NCI-H446 (cell line): Measurements from ENCODE around the gene NEMP1.
"Not testable (repeated sequence)": the region's sequence is repeated elsewhere in the genome, so short reads cannot be mapped to it uniquely, and the experiment has no call there.

ENCODE experiments used
- DNase-seq, 2 experiments: peaks; one replicate each; lab custom pipeline; 2025; lab: John Stamatoyannopoulos, UW

The NEMP1 gene, protein sequence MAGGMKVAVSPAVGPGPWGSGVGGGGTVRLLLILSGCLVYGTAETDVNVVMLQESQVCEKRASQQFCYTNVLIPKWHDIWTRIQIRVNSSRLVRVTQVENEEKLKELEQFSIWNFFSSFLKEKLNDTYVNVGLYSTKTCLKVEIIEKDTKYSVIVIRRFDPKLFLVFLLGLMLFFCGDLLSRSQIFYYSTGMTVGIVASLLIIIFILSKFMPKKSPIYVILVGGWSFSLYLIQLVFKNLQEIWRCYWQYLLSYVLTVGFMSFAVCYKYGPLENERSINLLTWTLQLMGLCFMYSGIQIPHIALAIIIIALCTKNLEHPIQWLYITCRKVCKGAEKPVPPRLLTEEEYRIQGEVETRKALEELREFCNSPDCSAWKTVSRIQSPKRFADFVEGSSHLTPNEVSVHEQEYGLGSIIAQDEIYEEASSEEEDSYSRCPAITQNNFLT

DNA sequence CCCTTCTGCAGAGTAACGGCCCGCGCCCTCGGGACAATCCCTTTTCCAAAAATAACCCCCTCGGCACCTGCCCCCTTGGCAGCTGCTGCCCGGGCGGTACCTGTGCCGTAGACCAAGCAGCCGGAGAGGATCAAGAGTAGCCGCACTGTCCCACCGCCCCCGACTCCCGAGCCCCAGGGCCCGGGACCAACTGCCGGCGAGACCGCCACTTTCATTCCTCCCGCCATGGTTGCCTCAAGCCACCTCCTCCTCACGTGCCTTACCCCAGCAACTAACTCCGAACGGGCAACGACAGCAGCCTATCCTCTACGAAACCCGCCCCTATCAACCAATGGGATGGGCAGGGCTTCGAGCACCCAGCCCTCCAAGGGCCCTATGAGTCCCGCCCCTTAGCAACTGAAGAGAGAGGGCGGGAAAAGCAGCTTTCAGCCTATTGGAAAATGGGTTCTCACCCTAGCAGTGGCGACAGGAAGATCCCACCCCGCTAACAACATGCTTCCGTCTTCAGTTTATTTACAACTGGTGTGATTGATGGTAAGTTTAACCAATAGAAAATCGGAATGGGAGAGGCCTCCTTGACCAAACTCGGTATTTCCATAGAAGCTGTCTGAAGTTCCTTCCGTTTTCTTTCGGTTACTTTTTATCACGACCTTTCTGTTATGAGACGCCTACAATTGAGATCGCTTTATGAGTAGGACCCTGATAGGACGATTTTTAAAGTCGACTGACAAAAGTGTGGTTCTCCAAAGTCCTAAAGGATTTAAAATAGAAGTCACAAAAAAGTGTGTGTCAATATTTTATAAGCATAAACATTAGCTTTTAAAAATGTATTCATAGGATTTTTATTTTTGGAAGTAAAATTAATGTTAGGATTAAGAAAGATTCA is at the start of gene NEMP1:
Gene NEMP1, minus strand, starts transcription at position 273 of the 886 bp plus-strand sequence. Its CDS starts 46 bp downstream, at position 227.
- peak; percentile 99 for DNase-seq

DNA sequence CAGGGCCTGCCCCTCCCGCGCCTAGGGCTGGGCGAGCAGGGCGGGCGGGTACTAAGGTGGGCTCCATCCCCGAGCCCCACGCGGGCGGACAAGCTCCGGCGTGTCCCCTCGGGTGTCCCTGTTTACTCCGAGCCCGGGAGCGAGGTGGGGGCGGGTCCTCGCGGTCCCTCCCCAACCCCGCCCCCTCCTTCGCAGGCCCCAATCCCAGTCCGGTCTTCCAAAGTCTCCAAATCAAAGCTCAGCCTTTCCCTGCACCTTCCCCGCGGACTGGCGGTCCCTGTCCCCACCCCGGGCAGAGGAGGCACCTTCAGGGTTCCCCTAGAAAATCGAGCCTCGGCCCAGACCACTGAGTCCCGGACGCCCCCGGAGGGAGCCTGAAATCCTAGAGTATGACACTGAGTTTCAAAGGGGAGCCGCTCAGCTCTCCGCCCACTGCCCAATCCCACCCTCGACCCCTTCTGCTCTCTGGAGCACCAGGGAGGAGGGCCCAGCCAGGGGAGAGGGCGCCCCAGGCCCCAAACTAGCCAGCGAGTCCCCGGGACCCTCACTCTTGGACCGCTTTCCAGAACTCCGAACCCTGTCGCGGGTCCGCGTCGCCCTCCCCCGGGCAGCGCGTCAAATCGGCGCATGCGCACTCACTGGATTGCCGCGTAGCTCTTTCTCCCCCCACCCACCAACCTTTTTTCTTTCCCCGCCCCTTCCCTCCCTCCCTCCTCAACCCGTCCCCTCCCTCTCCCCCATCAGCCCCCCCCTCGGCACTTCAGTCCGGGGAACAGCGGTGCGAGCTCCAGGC is 49.3 kb upstream of the NEMP1 start, which contains the start of gene LRP1:
Gene LRP1, plus strand, starts transcription at position 758 of the 793 bp plus-strand sequence. CDS start 482 bp downstream, outside the sequence.
- peak; percentile 61 to 82 for DNase-seq

GRCh38 chr12:57127101-57127725 is 48.6 kb upstream of the NEMP1 start:
- DNase-seq: no peak

DNA sequence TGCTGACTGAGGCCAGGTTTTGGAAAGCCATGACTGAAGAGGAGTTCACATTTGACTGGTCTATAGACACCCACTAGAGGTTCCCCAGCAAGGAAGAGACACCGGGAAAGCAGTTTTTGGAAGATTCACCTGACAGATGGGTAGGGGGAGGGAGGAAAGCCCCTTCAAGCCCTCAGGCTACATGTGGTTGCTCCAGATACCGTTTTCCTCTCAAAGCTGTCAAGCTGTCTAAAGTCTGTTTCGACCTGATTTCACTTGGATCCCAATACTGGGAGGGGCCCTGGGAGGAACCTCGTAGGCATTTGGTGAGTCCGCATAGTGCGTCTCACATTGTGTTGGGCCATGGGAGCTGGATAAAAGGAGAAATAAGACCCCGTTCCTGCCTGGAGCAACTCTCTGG is 48.0 kb upstream of the NEMP1 start:
- DNase-seq: no peak

DNA sequence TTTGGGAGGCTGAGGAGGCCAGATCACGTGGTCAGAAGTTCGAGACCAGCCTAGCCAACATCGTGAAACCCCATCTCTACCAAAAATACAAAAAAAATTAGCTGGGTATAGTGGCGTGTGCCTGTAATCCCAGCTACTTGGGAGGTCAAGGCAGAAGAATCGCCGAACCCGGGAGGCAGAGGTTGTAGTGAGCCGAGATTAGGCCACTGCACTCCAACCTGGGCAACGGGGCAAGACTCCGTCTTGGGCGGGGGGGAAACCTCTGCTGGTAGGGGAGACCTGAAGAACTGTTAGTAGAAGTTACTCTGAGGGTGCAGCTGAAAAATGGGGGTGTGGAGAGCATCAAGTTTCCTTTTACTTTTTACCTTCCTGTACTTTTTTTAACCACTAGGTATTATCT is 47.5 kb upstream of the NEMP1 start:
- no peak for DNase-seq

DNA sequence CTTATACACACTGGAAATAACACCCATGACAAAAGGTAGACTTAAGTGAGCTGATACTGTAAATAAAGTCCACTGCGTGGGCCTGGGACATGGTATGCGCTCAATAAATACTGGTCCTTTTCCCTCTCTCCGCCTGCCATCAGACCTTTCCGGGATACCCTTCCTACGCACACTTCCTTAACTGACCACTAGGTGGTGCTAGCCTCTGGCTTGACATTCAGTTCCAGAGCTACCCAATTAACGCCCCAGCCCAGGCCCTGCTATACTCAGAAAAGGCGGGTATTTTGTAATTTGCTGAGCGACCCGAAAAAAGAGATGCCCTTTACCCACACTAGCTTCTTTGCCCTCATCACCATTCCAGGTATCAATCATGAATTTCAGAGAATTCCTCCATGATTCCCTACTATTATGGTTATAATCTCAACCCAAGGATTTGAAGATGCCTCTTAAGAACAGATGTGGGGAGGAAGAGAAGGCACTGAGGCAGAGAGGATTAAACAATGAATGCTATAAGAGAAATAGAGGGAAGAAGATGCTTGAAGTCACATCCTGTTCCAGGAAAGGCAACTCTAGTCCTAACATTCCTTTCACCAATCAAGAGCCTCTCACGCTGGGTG is 45.8 kb upstream of the NEMP1 start:
- DNase-seq: peak; percentile 51 to 78

DNA sequence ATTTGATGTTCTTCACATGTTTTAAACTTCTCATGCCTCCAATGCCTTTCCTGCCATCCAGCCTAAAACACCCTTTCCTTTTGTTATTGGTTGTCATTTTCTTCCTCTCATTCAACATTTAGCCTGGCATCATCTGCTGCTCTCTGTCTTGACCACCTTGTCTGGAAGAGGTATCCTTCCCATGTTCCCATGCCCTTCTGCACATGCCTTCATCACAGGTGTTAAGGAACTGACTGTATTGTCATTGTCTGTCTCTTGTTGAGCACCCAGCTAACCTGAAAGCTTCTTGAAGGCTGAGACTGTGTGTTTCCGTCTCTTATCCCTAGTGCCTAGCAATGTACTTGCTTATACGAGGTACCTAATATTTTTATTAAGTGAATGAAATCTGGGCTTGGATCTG is 45.2 kb upstream of the NEMP1 start:
- DNase-seq: no peak

DNA sequence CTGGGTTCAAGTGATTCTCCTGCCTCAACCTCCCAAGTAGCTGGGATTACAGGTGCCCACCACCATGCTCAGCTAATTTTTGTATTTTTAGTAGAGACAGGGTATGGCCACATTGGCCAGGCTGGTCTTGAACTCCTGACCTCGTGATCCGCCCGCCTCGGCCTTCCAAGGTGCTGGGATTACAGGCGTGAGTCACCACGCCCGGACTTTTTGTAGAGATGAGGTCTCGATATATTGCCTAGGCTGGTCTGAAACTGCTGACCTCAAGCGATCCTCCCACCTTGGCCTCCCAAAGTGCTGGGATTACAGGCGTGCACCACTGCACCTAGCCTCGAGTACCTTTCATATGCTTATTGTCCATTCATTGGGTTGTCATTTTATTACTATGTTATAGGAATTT is 42.1 kb upstream of the NEMP1 start:
- DNase-seq: not testable (repeated sequence)

GRCh38 chr12:57119294-57120085 is 40.9 kb upstream of the NEMP1 start:
- DNase-seq: no peak

DNA sequence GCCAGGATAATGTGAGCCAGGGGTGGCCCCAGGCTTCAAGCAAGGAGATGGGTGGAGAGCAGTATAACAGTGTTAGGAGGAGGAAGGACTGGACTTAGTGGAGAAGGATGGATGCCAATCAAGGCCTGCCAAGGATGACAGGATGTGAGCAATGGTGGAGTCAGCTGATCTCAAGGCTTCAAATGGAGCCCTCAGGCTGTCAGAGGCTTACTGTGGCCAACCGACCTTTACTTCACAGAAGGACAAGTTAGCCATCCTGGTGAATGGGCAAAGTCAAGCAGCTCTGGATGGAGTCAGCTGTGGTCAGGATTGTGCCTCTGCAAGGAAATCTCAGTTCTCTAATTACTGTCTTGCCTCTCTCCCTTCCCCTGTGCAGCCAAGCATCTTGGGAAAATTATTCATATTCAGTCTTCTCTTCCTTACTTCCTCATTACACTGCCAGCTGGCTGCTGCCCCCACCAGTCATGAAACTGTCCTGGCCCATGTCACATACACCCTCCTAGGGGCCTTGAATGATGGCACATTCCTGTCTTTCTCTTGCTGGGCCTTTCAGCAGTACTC is 40.2 kb upstream of the NEMP1 start:
- DNase-seq: no peak

DNA sequence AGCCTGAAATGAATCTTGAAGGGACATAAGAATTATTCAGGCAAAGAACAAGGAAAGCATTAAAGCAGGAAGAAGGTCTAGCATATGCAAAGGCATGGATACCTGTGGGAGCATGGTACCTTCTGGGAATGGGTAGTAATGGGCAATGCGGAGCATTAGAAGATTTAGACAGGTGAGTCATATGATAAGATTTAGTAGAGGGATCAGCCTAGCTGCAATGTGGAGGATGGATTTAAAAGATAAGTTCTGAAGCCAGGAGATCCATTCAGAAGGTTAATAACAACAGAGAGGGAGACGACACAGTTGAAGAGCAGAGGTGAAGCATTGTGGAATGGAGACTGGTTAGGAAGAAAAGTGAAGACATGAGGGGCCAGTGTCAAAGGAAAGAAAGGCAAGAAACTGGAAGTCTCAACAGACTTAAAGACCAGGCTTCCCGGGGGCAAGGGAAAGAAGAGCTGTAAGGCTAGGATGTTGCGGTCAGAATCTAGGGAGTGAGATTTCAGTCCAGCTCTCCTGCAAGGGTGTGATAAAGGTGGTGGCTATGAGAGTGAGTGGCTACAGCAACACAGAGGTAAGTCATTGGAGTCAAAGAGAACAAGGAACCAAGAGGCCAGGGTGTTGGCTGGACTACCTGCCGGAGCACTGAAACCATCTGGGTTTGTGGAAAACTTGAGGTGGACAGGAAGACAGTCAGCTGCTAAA is 38.1 kb upstream of the NEMP1 start:
- no peak for DNase-seq

- peak in 1 of 2 experiments; percentile 54 for DNase-seq
Measured at GRCh38 chr12:57112492-57113294, 34.1 kb upstream of the NEMP1 start.

DNA sequence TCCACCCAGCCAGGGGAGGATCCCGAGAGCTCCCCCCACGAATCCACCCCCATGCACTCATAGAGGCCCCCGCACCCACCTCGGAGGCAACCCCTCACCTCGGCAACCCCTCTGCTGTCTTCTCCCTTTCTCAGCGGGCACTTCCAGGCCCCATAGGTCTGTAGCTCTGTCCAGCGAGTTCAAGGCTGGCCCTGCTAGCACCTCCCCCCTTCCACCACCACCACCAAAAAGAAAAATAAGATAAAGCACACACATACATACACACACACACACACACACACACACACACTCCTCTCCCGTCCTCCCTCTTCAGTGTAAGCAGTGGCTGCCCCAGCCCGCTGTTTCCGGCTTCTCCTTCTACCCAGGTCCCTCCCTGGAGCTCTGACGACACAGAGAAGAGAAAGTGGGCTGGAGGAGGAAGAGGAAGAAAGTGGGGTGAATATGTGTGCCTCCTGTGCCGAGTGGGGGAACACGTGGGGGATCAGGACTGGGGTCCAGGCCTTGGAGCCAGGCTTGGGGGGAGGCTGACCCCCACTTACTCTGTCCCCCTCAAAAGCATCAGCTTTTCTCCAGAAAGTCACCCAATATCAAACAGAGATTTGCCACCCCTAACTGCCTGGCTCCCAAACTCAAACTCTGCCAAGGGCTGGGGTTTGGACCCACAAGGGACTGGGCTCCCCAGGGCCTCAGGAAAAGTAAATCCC is 32.6 kb upstream of the NEMP1 start, which contains the start of gene STAT6:
Gene STAT6, minus strand, starts transcription at position 332 of the 704 bp plus-strand sequence. CDS start 3,084 bp downstream, outside the sequence.
- no peak for DNase-seq

GRCh38 chr12:57110104-57111030 is 31.8 kb upstream of the NEMP1 start:
- no peak for DNase-seq

DNA sequence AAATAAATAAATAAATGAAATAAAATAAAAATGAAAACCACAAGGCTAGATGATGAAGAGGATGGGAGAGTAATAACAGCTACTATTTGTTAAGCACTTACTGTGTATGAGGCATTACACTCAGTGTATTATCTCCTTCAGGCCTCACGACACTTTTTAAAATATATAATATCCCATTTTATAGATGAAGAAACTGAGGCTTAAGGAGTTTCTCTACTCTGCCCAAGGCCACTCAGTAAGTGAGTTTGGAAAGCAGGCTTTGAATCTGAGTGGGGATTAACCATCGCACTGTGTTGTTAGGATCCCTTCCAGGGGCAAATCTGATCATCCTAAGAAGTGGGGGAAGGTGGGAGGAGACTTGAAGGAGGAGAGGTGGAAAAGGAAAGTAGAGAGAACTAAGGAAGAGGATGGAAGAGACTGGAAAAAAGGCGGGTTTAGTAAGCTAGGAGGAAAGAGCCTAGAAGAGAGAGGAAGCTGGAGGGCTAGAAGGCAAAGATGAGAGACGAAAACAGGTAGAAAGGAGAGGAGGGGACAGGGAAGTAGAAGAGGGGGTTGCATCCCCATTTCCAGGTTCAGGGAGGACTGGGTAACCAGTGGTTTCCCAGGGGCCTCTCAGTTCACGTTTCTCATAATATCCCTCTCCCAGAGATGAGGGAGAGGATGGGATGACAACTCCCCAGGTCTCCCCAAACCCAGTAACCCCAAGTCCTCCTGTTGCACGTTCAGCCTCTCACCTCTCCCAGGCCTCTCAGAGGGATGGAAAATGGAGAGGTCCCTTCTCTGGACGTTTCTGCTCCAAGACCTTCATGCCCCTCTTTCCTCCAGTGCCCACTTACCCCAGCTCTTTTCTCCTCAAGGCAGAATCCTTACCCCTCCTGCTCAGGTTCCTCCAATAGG is 30.9 kb upstream of the NEMP1 start:
- no peak for DNase-seq
